Neural progenitor cell (in vitro differentiated cells): Measurements from ENCODE around the gene PHF23. TPM values are rescaled to one million over a fixed set of nuclear protein-coding genes. Genes with fewer than 3 reads are reported as not detected.

Experiments
- DNase-seq: peaks from one replicate; pipeline ENCODE4 v3.0.0-alpha.2; 2016; ENCODE audit warnings: low spot score
- H2AFZ ChIP-seq: fragments of 200-600 bp; sonication (generic); replicated peaks from 2 replicates; pipeline ENCODE4 v1.6.1; 2016; ENCODE audit warnings: antibody characterized with exemption
- H3F3A ChIP-seq: fragments of 200-600 bp; sonication (generic); 2 replicates; pipeline ENCODE4 v1.6.1; 2016; ENCODE audit warnings: antibody characterized with exemption, low read depth
- H3K27ac ChIP-seq: fragments of 200-600 bp; sonication (generic); 2 replicates; pipeline ENCODE4 v1.5.1; 2016; ENCODE audit warnings: mild to moderate bottlenecking
- H3K27me3 ChIP-seq: fragments of 200-600 bp; sonication (generic); 2 replicates; pipeline ENCODE4 v1.6.1; 2016; ENCODE audit warnings: mild to moderate bottlenecking, moderate library complexity
- H3K36me3 ChIP-seq: fragments of 200-600 bp; sonication (generic); 2 replicates; pipeline ENCODE4 v1.5.1; 2016
- H3K4me1 ChIP-seq: fragments of 200-600 bp; sonication (generic); 2 replicates; pipeline ENCODE4 v1.6.1; 2016; ENCODE audit warnings: mixed run types
- H3K4me2 ChIP-seq: fragments of 200-600 bp; sonication (generic); 2 replicates; pipeline ENCODE4 v1.6.1; 2016
- H3K4me3 ChIP-seq: fragments of 200-600 bp; sonication (generic); 2 replicates; pipeline ENCODE4 v1.5.1; 2016
- H3K79me2 ChIP-seq: fragments of 200-600 bp; sonication (generic); 2 replicates; pipeline ENCODE4 v1.6.1; 2016; ENCODE audit warnings: low read depth
- H3K9ac ChIP-seq: fragments of 200-600 bp; sonication (generic); 2 replicates; pipeline ENCODE4 v1.6.1; 2016
- H3K9me3 ChIP-seq: fragments of 200-600 bp; sonication (generic); 2 replicates; pipeline ENCODE4 v1.5.1; 2016; ENCODE audit warnings: low read depth
- H4K20me1 ChIP-seq: fragments of 200-600 bp; sonication (generic); 2 replicates; pipeline ENCODE4 v1.6.1; 2016; ENCODE audit warnings: low read depth
- H3K27ac Mint-ChIP-seq: 3 replicates; pipeline ENCODE4 v1.8.0; 2021; ENCODE audit warnings: mixed read lengths
- H3K27me3 Mint-ChIP-seq: 2 replicates; pipeline ENCODE4 v1.8.0; 2022; ENCODE audit warnings: low read depth, mild to moderate bottlenecking, inconsistent platforms, moderate library complexity, mixed read lengths; ENCODE audit not compliant: insufficient read depth
- H3K36me3 Mint-ChIP-seq: 3 replicates; pipeline ENCODE4 v1.8.0; 2021; ENCODE audit warnings: mixed read lengths
- H3K4me1 Mint-ChIP-seq: 3 replicates; pipeline ENCODE4 v1.8.0; 2021; ENCODE audit warnings: mixed read lengths
- H3K4me3 Mint-ChIP-seq: 3 replicates; pipeline ENCODE4 v1.8.0; 2021; ENCODE audit warnings: mild to moderate bottlenecking, moderate library complexity, mixed read lengths
- H3K9me3 Mint-ChIP-seq: 3 replicates; pipeline ENCODE4 v1.8.0; 2020; ENCODE audit warnings: mixed read lengths
- CTCF ChIP-seq: fragments of 200-600 bp; sonication (generic); IDR thresholded peaks from 2 replicates; pipeline ENCODE4 v1.5.1; 2017; ENCODE audit warnings: antibody characterized with exemption, mild to moderate bottlenecking
- EZH2 ChIP-seq: fragments of 200-600 bp; sonication (generic); IDR thresholded peaks from 2 replicates; pipeline ENCODE4 v1.6.1; 2017; ENCODE audit warnings: antibody characterized with exemption, mild to moderate bottlenecking, moderate library complexity
- EZH2phosphoT487 ChIP-seq: fragments of 200-600 bp; sonication (generic); IDR thresholded peaks from 2 replicates; pipeline ENCODE4 v1.6.1; 2017; ENCODE audit warnings: antibody characterized with exemption
- total RNA-seq: library from RNA; depleted of rRNA; stranded (reverse); fragments of >200 nt; gene quantifications from 2 replicates; pipeline ENCODE4 v1.2.3, GENCODE V29; 2015; ENCODE audit warnings: low replicate concordance

Gene PHF23
- total RNA-seq, 1 donor from 2014 or later, result 31.6 TPM

GRCh38 chr17:7215652-7216180 lies 23.5 kb downstream of the PHF23 start:
- Histone ChIP-seq H3K4me2 (peak overlapping the region; percentile 85), H3K27me3 (no peaks in the 10 kb centered on the region), H3F3A (peaks cover 73% of the 10 kb centered on the region), H3K9ac (no peak overlapping the region), H3K9me3 (no peaks in the 10 kb centered on the region), H2AFZ (no peak overlapping the region), H3K4me1 (peaks cover 56% of the 10 kb centered on the region), H4K20me1 (peaks cover 13% of the 10 kb centered on the region), H3K4me3 (peak overlapping the region; percentile 59), H3K79me2 (peaks cover 50% of the 10 kb centered on the region), H3K27ac (peak overlapping the region; percentile 54), H3K36me3 (no peaks in the 10 kb centered on the region)
- peak overlapping the region; percentile 83 for H3K4me3 Mint-ChIP-seq
- peak overlapping the region; percentile 97 for H3K27ac Mint-ChIP-seq
- H3K4me1 Mint-ChIP-seq, result peaks cover 68% of the 10 kb centered on the region
- DNase-seq, result peak; percentile 41
- no peak for TF ChIP-seq CTCF
- H3K36me3 Mint-ChIP-seq, result peaks cover 4% of the 10 kb centered on the region
- H3K9me3 Mint-ChIP-seq, result no peaks in the 10 kb centered on the region
- H3K27me3 Mint-ChIP-seq, result peaks cover 23% of the 10 kb centered on the region

GRCh38 chr17:7215136-7215638 lies 24.1 kb downstream of the PHF23 start:
- H3K4me2 ChIP-seq, result peak overlapping the region; percentile 85
- DNase-seq, result no peak
- H3K9ac ChIP-seq, result no peak overlapping the region

GRCh38 chr17:7214300-7215135 lies 24.7 kb downstream of the PHF23 start:
- H3K9ac ChIP-seq, result no peak overlapping the region
- H3K79me2 ChIP-seq, result peaks cover 62% of the 10 kb centered on the region
- H3K27me3 Mint-ChIP-seq, result peaks cover 18% of the 10 kb centered on the region
- peaks cover 77% of the 10 kb centered on the region for H3F3A ChIP-seq
- no peaks in the 10 kb centered on the region for H3K9me3 ChIP-seq
- peak; percentile 100 for DNase-seq
- peaks cover 7% of the 10 kb centered on the region for H3K36me3 Mint-ChIP-seq
- H2AFZ ChIP-seq, result no peak overlapping the region
- H3K4me1 Mint-ChIP-seq, result peaks cover 73% of the 10 kb centered on the region
- H3K4me3 ChIP-seq, result peak overlapping the region; percentile 59
- peak overlapping the region; percentile 85 for H3K4me2 ChIP-seq
- H3K27ac Mint-ChIP-seq, result peak overlapping the region; percentile 97
- H3K27me3 ChIP-seq, result no peaks in the 10 kb centered on the region
- no peaks in the 10 kb centered on the region for H3K36me3 ChIP-seq
- H3K4me1 ChIP-seq, result peaks cover 55% of the 10 kb centered on the region
- peak overlapping the region; percentile 80 for H3K27ac ChIP-seq
- no peaks in the 10 kb centered on the region for H3K9me3 Mint-ChIP-seq
- H4K20me1 ChIP-seq, result peaks cover 7% of the 10 kb centered on the region
- H3K4me3 Mint-ChIP-seq, result peak overlapping the region; percentile 83
- TF ChIP-seq EZH2 (no peak), CTCF (peak; percentile 70), EZH2phosphoT487 (no peak)

More at GRCh38 chr17:7215136-7215638, 24.1 kb downstream of the PHF23 start:
- Mint-ChIP-seq H3K9me3 (no peaks in the 10 kb centered on the region), H3K27ac (peak overlapping the region; percentile 97), H3K27me3 (peaks cover 21% of the 10 kb centered on the region), H3K4me1 (peaks cover 68% of the 10 kb centered on the region), H3K4me3 (peak overlapping the region; percentile 83), H3K36me3 (peaks cover 4% of the 10 kb centered on the region)
- Histone ChIP-seq H2AFZ (no peak overlapping the region), H4K20me1 (peaks cover 8% of the 10 kb centered on the region), H3K9me3 (no peaks in the 10 kb centered on the region), H3K4me1 (peaks cover 55% of the 10 kb centered on the region), H3K79me2 (peaks cover 56% of the 10 kb centered on the region), H3K36me3 (no peaks in the 10 kb centered on the region), H3K4me3 (peak overlapping the region; percentile 59), H3F3A (peaks cover 74% of the 10 kb centered on the region), H3K27ac (peak overlapping the region; percentile 54), H3K27me3 (no peaks in the 10 kb centered on the region)
- no peak for TF ChIP-seq CTCF
- no peak for TF ChIP-seq EZH2phosphoT487
- TF ChIP-seq EZH2, result no peak
